ENCODE measurements around the gene UST. TPM values are rescaled to one million over a fixed set of nuclear protein-coding genes. Genes with fewer than 3 reads are reported as not detected.

UST gene
- total RNA-seq, 4 donors from 2014 or later: 4.8 to 9.0 (median 7.8) TPM

- no peak overlapping the region for H3K4me3 ChIP-seq
- no peaks in the 10 kb centered on the region for H3K27me3 ChIP-seq
- TF ChIP-seq EP300 (IDR thresholded peaks at IDR 0.05; ENCODE audit: low read depth) (no peak), CTCF (IDR thresholded peaks at IDR 0.05) (no peak), POLR2AphosphoS5 (IDR thresholded peaks at IDR 0.05) (no peak), POLR2A (IDR thresholded peaks at IDR 0.05) (no peak)
- H3K36me3 ChIP-seq: no peaks in the 10 kb centered on the region
- intact Hi-C loops (cut with DNase I; ENCODE audit: low total_unique reads): loop anchor here (5.0 kb wide), 2 partner anchors 407 to 492 kb away; no protein-coding TSS in a partner anchor
- no peaks in the 10 kb centered on the region for H3K9me3 ChIP-seq
- in situ Hi-C loops (cut with MboI; ENCODE audit: low pct_ligation_motif_present in 1 of 4, low pct_unique_long_range_greater_than_20kb in 1 of 4, low sequenced_read_pairs in 3 of 4): loop anchor here in 2 of 4 donors (10.0 kb wide), 2 partner anchors 60 to 490 kb away; no protein-coding TSS in a partner anchor
- WGBS, 2 donors (ENCODE audit: low coverage in 1 of 2): 89 to 91% methylated on average over 2 of the region's 2 CpGs
- DNase-seq: no peak
- no peak overlapping the region for H3K27ac ChIP-seq
- H3K4me1 ChIP-seq: peaks cover 0 to 7% (median 3%) of the 10 kb centered on the region in 4 donors
These were observed 278.2 kb downstream of the UST start for GRCh38 chr6:149025061-149025460.

DNA sequence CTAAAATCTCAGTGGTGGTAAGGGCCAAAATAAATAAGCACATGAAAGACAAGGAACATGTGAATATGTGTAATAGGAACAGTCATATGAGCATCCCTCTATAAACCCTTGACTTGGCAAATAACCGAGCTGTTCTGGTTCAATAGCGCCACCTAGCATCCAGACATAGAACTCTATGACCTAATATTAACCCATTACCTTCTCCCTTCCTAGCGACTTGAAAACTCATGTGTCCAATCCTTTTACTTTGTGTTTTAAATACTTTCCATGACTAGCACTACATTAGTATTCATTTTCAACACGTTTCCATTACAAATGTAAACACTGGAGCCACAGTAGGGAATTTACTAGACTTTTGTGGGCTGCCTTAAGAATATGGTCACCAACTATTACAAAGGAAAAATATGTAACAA is 279.7 kb downstream of the UST start:
- H3K4me1 ChIP-seq: peaks cover 0 to 7% (median 3%) of the 10 kb centered on the region in 4 donors
- WGBS, 2 donors (ENCODE audit: low coverage in 1 of 2): 45 to 53% methylated on average over 4 of the region's 4 CpGs
- H3K27ac ChIP-seq: no peak overlapping the region
- TF ChIP-seq POLR2AphosphoS5 (IDR thresholded peaks at IDR 0.05): no peak
- TF ChIP-seq EP300 (IDR thresholded peaks at IDR 0.05; ENCODE audit: low read depth): no peak
- peak in 4 of 5 experiments; percentile 18 to 42 (median 28) for TF ChIP-seq CTCF (IDR thresholded peaks at IDR 0.05)
- no peak for DNase-seq
- H3K27me3 ChIP-seq: no peaks in the 10 kb centered on the region
- intact Hi-C loops (cut with DNase I; ENCODE audit: low total_unique reads): loop anchor here (5.0 kb wide), 2 partner anchors 406 to 491 kb away; no protein-coding TSS in a partner anchor
- H3K4me3 ChIP-seq: no peak overlapping the region
- H3K36me3 ChIP-seq: no peaks in the 10 kb centered on the region
- in situ Hi-C loops (cut with MboI; ENCODE audit: low pct_ligation_motif_present in 1 of 4, low pct_unique_long_range_greater_than_20kb in 1 of 4, low sequenced_read_pairs in 3 of 4): loop anchor here in 2 of 4 donors (10.0 kb wide), 2 partner anchors 58 to 488 kb away; no protein-coding TSS in a partner anchor
- no peaks in the 10 kb centered on the region for H3K9me3 ChIP-seq

DNA sequence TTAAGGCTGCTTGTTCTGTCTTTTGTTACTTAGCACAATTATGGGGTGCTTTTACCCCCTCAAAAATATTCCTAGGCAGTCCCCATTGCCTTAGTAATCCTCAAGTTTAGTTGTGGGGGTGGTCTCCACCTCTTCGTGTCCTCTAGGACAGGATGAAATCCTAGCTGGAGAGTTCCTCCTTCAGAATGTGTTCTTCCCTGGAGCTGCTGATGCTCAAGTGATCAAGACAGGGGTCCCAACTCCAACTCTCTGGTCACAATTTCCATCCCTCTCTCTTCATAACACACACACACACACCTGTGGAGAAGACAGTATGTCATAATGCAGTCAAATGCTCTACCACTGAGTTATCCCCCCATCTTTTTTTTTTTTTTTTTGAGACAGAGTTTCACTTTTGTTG is 280.7 kb downstream of the UST start:
- Histone ChIP-seq H3K27me3 (no peaks in the 10 kb centered on the region), H3K27ac (no peak overlapping the region), H3K4me1 (peaks cover 0 to 7% (median 5%) of the 10 kb centered on the region in 4 donors), H3K36me3 (no peaks in the 10 kb centered on the region), H3K9me3 (no peaks in the 10 kb centered on the region), H3K4me3 (no peak overlapping the region)
- no peak for TF ChIP-seq EP300 (IDR thresholded peaks at IDR 0.05; ENCODE audit: low read depth)
- no peak for TF ChIP-seq POLR2AphosphoS5 (IDR thresholded peaks at IDR 0.05)
- TF ChIP-seq CTCF (IDR thresholded peaks at IDR 0.05): no peak
- no peak for TF ChIP-seq POLR2A (IDR thresholded peaks at IDR 0.05)
- 87 to 88% methylated on average over 1 of the region's 1 CpG for WGBS, 2 donors (ENCODE audit: low coverage in 1 of 2)
- no peak for DNase-seq
- in situ Hi-C loops (cut with MboI; ENCODE audit: low pct_ligation_motif_present in 1 of 4, low pct_unique_long_range_greater_than_20kb in 1 of 4, low sequenced_read_pairs in 3 of 4) (loop anchor here in 2 of 4 donors (10.0 kb wide), 2 partner anchors 57 to 487 kb away; no protein-coding TSS in a partner anchor), intact Hi-C loops (cut with DNase I; ENCODE audit: low total_unique reads) (loop anchor here (5.0 kb wide), 2 partner anchors 405 to 490 kb away; no protein-coding TSS in a partner anchor)

- in situ Hi-C loops (cut with MboI; ENCODE audit: low pct_ligation_motif_present in 1 of 4, low pct_unique_long_range_greater_than_20kb in 1 of 4, low sequenced_read_pairs in 3 of 4): loop anchor here in 2 of 4 donors (10.0 kb wide), 2 partner anchors 56 to 486 kb away; no protein-coding TSS in a partner anchor
- 5 to 6% methylated on average over 6 of the region's 6 CpGs for WGBS, 2 donors (ENCODE audit: low coverage in 1 of 2)
- Histone ChIP-seq H3K36me3 (no peaks in the 10 kb centered on the region), H3K9me3 (no peaks in the 10 kb centered on the region), H3K27me3 (no peaks in the 10 kb centered on the region), H3K4me3 (no peak overlapping the region), H3K27ac (no peak overlapping the region), H3K4me1 (peaks cover 0 to 13% (median 9%) of the 10 kb centered on the region in 4 donors)
- intact Hi-C loops (cut with DNase I; ENCODE audit: low total_unique reads): loop anchor here (5.0 kb wide), 2 partner anchors 403 to 488 kb away; no protein-coding TSS in a partner anchor
- peak; percentile 64 for DNase-seq
- TF ChIP-seq POLR2A (IDR thresholded peaks at IDR 0.05) (no peak), CTCF (IDR thresholded peaks at IDR 0.05) (peak; percentile 71 to 91 (median 76))
These were observed 282.1 kb downstream of the UST start for GRCh38 chr6:149028767-149029405.
